Breast epithelium (tissue), 4 donors: ENCODE results near the gene ERC1. TPM values are rescaled to one million over a fixed set of nuclear protein-coding genes. Genes with fewer than 3 reads are reported as not detected.

ENCODE experiments used
- DNase-seq, 2 donors: peaks; one replicate each; pipeline ENCODE4 v3.0.0-alpha.2; 2019; ENCODE audit warnings: low spot score in 2 of 2
- H3K27ac ChIP-seq, 2 donors: fragments of 200-600 bp; sonication (generic) in 1 of 2; one replicate each; pipeline ENCODE4 v1.5.1; 2016 to 2019; ENCODE audit warnings: mild to moderate bottlenecking in 1 of 2
- H3K27me3 ChIP-seq, 2 donors: fragments of 200-600 bp; sonication (generic) in 1 of 2; one replicate each; pipeline versions ENCODE4 v1.5.1 to v1.6.0; 2017 to 2019; ENCODE audit warnings: control low read depth in 1 of 2, mild to moderate bottlenecking in 1 of 2
- H3K36me3 ChIP-seq: fragments of 200-600 bp; one replicate; pipeline ENCODE4 v1.5.1; 2019
- H3K4me1 ChIP-seq, 2 donors: fragments of 200-600 bp; sonication (generic); one replicate each; pipeline ENCODE4 v1.5.1; 2016 to 2019; ENCODE audit warnings: control low read depth in 1 of 2
- H3K4me3 ChIP-seq, 3 donors: fragments of 200-600 bp; sonication (generic); 1 replicate in 2 of 3; 2 replicates in 1 of 3; pipeline ENCODE4 v1.5.1; 2016 to 2019; ENCODE audit warnings: mild to moderate bottlenecking in 3 of 3, moderate library complexity in 2 of 3
- H3K9me3 ChIP-seq, 2 donors: fragments of 200-600 bp; sonication (generic) in 1 of 2; one replicate each; pipeline ENCODE4 v1.5.1; 2016 to 2019; ENCODE audit warnings: control low read depth in 1 of 2
- POLR2A ChIP-seq: fragments of 450-650 bp; IDR thresholded peaks from one replicate; pipeline ENCODE4 v1.6.1; 2016; ENCODE audit warnings: antibody characterized with exemption, mild to moderate bottlenecking, moderate library complexity
- POLR2AphosphoS5 ChIP-seq, 3 donors: sonication (generic); formaldehyde crosslinking; IDR thresholded peaks; one replicate each; pipeline ENCODE4 v1.6.1; 2017; ENCODE audit warnings: antibody characterized with exemption in 3 of 3
- intact Hi-C: fragments of 100-400 bp; cut with DNase I; formaldehyde crosslinking; loops from one replicate; pipeline ENCODE4 v1.15.1; 2023; ENCODE audit warnings: low total_unique reads
- total RNA-seq, 3 donors: library from RNA; depleted of rRNA; stranded (reverse); fragments of >200 nt; gene quantifications; one replicate each; pipeline ENCODE4 v1.1.0, GENCODE V29; 2016
- TF ChIP-seq, protein P1 (sequence below), 3 donors: fragments of 450-650 bp; IDR thresholded peaks; one replicate each; pipeline ENCODE4 v1.5.1; 2016 to 2017; ENCODE audit warnings: antibody characterized with exemption in 3 of 3, mild to moderate bottlenecking in 3 of 3, moderate library complexity in 3 of 3

ERC1 gene
- total RNA-seq, 3 donors from 2014 or later = 47.4 to 63.4 (median 52.8) TPM

DNA sequence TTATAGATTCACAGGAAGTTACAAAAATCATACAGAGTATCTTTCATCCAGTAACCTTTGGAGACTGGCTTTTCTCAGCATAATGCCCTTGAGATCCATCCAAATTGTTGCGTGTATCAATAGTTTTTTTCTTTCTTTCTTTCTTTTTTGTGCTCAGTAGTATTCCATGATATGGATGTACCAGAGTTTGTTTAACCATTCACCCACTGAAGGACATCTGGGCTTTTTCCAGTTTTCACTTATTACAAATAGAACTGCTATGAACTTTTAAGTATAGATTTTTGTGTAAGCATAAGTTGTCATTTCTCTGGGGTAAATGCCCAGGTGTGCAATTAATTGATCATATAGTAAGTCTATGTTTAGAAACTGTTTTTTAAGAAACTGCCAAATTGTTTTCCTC is 524.0 kb downstream of the ERC1 start:
- H3K36me3 ChIP-seq = no peaks in the 10 kb centered on the region
- TF ChIP-seq, protein P1, sequence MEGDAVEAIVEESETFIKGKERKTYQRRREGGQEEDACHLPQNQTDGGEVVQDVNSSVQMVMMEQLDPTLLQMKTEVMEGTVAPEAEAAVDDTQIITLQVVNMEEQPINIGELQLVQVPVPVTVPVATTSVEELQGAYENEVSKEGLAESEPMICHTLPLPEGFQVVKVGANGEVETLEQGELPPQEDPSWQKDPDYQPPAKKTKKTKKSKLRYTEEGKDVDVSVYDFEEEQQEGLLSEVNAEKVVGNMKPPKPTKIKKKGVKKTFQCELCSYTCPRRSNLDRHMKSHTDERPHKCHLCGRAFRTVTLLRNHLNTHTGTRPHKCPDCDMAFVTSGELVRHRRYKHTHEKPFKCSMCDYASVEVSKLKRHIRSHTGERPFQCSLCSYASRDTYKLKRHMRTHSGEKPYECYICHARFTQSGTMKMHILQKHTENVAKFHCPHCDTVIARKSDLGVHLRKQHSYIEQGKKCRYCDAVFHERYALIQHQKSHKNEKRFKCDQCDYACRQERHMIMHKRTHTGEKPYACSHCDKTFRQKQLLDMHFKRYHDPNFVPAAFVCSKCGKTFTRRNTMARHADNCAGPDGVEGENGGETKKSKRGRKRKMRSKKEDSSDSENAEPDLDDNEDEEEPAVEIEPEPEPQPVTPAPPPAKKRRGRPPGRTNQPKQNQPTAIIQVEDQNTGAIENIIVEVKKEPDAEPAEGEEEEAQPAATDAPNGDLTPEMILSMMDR (IDR thresholded peaks at IDR 0.05) = no peak
- TF ChIP-seq POLR2A = no peak
- no peak for TF ChIP-seq POLR2AphosphoS5 (IDR thresholded peaks at IDR 0.05)
- peaks cover 5 to 7% of the 10 kb centered on the region in 2 donors for H3K9me3 ChIP-seq
- intact Hi-C loops = no loop called here
- no peaks in the 10 kb centered on the region for H3K27me3 ChIP-seq
- no peak overlapping the region for H3K27ac ChIP-seq
- no peak for DNase-seq
- no peak overlapping the region for H3K4me3 ChIP-seq
- H3K4me1 ChIP-seq = no peaks in the 10 kb centered on the region

DNA sequence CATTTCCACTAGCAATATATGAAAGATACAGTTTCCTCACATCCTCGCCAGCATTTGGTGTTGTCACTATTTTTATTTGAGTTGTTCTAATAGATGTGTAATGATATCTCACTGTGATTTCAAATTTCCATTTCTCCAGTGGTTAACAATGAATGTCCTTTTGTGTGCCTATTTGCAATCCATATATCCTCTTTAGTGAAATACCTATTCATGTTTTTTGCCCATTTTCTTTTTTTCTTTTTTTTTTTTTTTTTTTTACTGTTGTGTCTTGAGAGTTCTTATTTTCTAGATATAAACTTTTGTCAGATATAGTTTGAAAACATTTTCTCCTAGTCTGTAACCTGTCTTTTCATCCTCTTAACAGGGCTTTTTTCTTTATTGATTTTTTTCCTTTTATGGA is 524.4 kb downstream of the ERC1 start:
- no peak overlapping the region for H3K4me3 ChIP-seq
- TF ChIP-seq POLR2A (no peak), POLR2AphosphoS5 (IDR thresholded peaks at IDR 0.05) (no peak)
- TF ChIP-seq, protein P1 (IDR thresholded peaks at IDR 0.05) = no peak
- no peak overlapping the region for H3K27ac ChIP-seq
- H3K27me3 ChIP-seq = no peaks in the 10 kb centered on the region
- intact Hi-C loops = no loop called here
- no peaks in the 10 kb centered on the region for H3K36me3 ChIP-seq
- peaks cover 5 to 7% of the 10 kb centered on the region in 2 donors for H3K9me3 ChIP-seq
- no peaks in the 10 kb centered on the region for H3K4me1 ChIP-seq
- DNase-seq = no peak

DNA sequence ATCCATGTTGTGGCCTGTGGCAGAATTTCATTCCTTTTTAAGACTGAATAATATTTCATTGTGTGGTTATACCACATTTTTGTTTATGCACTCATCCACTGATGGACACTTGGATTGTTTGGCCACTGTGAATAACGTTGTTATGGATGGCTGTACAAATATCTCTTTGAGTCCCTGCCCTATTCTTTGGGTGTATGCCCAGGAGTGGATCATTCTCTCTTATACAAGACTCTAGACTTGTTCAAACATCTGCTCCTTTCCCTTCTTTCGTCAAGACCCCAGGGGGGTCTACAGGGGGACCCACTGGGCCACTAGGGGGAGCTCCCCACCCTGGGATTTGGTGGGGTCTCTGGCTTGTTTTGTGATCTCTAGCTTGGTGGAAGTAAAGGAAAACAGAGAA is 526.0 kb downstream of the ERC1 start:
- no peak for TF ChIP-seq POLR2AphosphoS5 (IDR thresholded peaks at IDR 0.05)
- TF ChIP-seq POLR2A = no peak
- TF ChIP-seq, protein P1 (IDR thresholded peaks at IDR 0.05) = no peak
- no peak for DNase-seq
- Histone ChIP-seq H3K36me3 (no peaks in the 10 kb centered on the region), H3K27me3 (no peaks in the 10 kb centered on the region), H3K27ac (no peak overlapping the region), H3K9me3 (peaks cover 5 to 7% of the 10 kb centered on the region in 2 donors), H3K4me3 (no peak overlapping the region), H3K4me1 (no peaks in the 10 kb centered on the region)
- intact Hi-C loops = no loop called here

DNA sequence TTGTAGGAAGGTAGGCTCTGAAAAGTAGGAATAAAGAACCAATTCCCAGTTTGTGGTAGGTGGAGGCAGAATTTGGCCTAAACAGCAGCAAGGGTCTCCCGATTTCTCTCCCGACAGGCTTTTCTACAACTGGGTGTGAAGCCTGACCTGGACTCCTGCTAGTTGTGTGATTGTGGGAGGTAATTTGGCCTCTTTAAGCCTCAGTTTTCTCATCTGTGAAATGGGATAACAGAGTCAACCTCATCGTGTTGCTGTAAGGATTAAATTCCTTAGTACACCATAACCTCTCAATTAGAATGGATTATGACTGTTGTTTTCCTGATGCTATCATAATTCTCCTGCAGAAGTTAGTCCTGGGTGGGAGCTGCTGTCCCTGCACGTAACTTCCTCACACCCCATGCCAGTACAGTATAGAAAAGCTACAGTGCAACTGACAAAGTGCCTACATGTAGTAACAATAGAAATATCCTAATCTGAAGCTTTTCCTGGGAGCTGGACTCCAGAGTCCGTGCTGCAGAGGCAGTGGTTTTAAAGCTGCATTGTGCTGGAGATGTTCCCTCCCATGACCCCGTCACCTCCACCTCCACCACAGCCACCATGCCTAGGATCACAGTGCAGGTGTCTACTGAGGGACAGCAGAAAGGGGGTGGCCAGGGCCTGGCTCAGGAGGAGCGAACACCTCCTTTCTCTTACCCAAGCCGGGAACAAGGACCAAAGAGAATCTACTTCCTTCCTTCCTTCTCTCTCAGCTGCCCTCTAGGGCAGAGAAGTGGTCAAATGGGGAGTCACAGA is 526.9 kb downstream of the ERC1 start:
- no peaks in the 10 kb centered on the region for H3K27me3 ChIP-seq
- H3K9me3 ChIP-seq = peaks cover 5 to 7% of the 10 kb centered on the region in 2 donors
- no peak overlapping the region for H3K27ac ChIP-seq
- no peak for TF ChIP-seq POLR2AphosphoS5 (IDR thresholded peaks at IDR 0.05)
- no peaks in the 10 kb centered on the region for H3K36me3 ChIP-seq
- intact Hi-C loops = no loop called here
- H3K4me1 ChIP-seq = no peaks in the 10 kb centered on the region
- H3K4me3 ChIP-seq = peak overlapping the region in 2 of 3 donors; percentile 46 to 61
- DNase-seq = no peak

DNA sequence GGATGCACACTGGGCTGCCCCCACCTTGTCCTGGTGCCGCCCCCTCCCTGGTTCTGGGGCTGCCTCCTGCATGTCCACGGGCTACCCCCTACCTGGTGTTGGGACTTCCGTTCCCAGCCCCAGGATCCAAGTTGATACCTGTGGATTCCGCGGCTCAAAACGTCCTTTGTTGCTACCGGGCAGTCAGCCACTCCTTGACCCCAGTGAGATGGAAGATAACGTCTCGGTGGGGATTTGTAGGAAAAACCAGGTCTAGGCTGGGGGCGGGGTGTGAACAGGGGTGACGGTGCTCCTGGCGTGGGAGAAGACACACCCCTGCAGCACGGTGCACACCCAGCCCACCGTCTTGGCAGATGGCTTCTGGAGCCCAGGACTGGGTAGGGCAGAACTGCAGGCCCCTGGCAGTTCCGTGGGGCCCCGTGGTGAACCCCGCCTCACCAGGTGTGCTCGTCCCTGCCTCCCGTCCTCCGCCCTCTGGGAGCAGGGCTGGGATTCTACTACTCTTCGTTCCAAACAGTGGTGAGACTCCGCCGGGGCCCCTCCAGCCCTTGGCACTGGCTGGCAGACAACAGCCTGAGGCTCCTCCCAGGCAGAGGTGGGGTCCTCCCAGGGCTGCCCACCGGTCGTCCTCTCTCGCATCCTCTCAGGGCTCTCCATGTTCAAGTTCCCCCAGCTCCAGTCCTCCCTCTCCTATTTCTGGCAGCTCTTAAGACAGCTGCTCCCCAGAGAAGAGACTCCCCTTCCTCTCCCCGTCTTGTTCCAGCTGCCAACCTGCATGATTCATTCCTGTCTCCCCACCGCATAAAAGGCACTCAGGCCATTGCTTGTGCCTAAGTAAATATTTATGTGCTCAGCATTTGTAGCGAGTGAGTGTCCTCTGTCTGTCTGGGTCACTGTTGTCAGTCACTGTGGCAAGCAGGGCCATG is 527.8 kb downstream of the ERC1 start:
- Histone ChIP-seq H3K36me3 (no peaks in the 10 kb centered on the region), H3K4me3 (peak overlapping the region in 2 of 3 donors; percentile 46 to 61), H3K27ac (peak overlapping the region; percentile 26 to 74), H3K27me3 (no peaks in the 10 kb centered on the region), H3K9me3 (peaks cover 5 to 7% of the 10 kb centered on the region in 2 donors), H3K4me1 (no peaks in the 10 kb centered on the region)
- TF ChIP-seq, protein P1 (IDR thresholded peaks at IDR 0.05) = no peak
- TF ChIP-seq POLR2A = no peak
- no peak for TF ChIP-seq POLR2AphosphoS5 (IDR thresholded peaks at IDR 0.05)
- intact Hi-C loops = no loop called here
- peak; percentile 42 to 52 for DNase-seq
